Left ventricle myocardium inferior (tissue), 1 donor: ENCODE measurements around the gene KLK15. TPM values are rescaled to one million over a fixed set of nuclear protein-coding genes. Genes with fewer than 3 reads are reported as not detected.

ENCODE experiments used
- DNase-seq: peaks from one replicate; pipeline ENCODE4 v3.0.0-alpha.2; 2020
- H3K27ac ChIP-seq: fragments of 200-600 bp; replicated peaks from 2 replicates; pipeline ENCODE4 v1.8.0; 2021
- H3K27me3 ChIP-seq: fragments of 200-600 bp; 2 replicates; pipeline ENCODE4 v1.8.0; 2021; ENCODE audit warnings: low read depth
- H3K36me3 ChIP-seq: fragments of 200-600 bp; 2 replicates; pipeline ENCODE4 v1.8.0; 2021
- H3K4me1 ChIP-seq: fragments of 200-600 bp; 2 replicates; pipeline ENCODE4 v1.8.0; 2021
- H3K4me3 ChIP-seq: fragments of 200-600 bp; 2 replicates; pipeline ENCODE4 v1.8.0; 2021; ENCODE audit warnings: mild to moderate bottlenecking, moderate library complexity
- H3K9me3 ChIP-seq: fragments of 200-600 bp; replicated peaks from 2 replicates; pipeline ENCODE4 v1.8.0; 2021
- intact Hi-C: fragments of 100-400 bp; cut with micrococcal nuclease; formaldehyde crosslinking; loops from one replicate; pipeline ENCODE4 v1.11.0; 2022
- total RNA-seq: library from RNA; stranded (reverse); fragmentation: NEBNext Ultra II Directional; extraction: Animal tissue kit (Norgen Biotek cat#: 25700); gene quantifications from one replicate; pipeline ENCODE4 v1.2.1, GENCODE V29; 2021
- TF ChIP-seq, protein P1 (sequence below): fragments of 200-600 bp; IDR thresholded peaks from 2 replicates; pipeline ENCODE4 v1.8.0; 2021; ENCODE audit warnings: antibody characterized with exemption, mild to moderate bottlenecking, borderline replicate concordance
- donor health status: DM: no; HTN: yes; CAD: no; lungs with severe emphysema.

The KLK15 gene
- total RNA-seq, 1 donor from 2014 or later: not detected

DNA sequence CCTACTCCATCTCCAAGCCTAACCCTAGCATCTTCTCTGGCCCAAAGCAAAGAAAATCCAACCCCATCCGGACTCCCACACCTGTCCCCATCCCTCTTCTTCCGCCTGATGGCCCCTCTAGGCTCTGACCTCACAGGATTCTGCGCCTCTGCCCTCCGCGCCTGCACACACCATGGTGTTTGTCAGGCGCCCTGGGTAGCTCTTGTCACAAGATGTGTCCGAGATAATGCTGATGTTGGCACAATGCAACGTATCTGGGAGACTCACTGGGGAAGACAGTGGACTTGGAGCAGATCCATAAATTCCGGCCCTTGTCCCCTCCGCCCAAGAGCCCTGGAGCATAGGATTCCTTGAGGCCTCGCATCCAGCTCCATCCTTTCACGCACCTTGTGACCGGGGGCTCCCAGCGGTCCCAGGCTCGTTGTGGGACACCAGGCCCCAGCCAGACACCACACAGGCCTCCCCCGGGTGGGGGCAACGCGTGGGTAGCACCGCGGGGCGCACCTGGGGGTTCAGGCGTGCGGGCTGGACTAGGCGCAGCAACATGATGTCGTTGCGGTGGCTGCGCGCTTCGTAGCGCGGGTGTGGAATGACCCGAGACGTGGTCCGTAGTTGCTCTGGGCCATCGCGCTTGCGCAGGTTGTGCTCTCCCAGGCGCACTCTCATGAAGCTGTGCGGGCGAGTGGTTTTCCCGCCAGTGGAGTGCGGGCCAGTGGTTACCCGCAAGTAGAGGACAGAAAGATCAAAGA, 6.7 kb downstream of the KLK15 start:
- H3K9me3 ChIP-seq: no peaks in the 10 kb centered on the region
- no peak overlapping the region for H3K27ac ChIP-seq
- intact Hi-C loops: no loop called here

GRCh38 chr19:50823389-50824042, 9.9 kb downstream of the KLK15 start, which contains the start of gene KLK1:
Gene KLK1, minus strand, starts transcription at chr19:50823787. Its CDS starts 39 bp downstream, at chr19:50823748.
- intact Hi-C loops: no loop called here
- Histone ChIP-seq H3K4me1 (peaks cover 12% of the 10 kb centered on the region), H3K27me3 (peaks cover 99% of the 10 kb centered on the region), H3K4me3 (no peak within 1 kb of the TSS), H3K9me3 (no peaks in the 10 kb centered on the region), H3K36me3 (no peaks in the 10 kb centered on the region), H3K27ac (no peak within 1 kb of the TSS)
- TF ChIP-seq, protein P1, sequence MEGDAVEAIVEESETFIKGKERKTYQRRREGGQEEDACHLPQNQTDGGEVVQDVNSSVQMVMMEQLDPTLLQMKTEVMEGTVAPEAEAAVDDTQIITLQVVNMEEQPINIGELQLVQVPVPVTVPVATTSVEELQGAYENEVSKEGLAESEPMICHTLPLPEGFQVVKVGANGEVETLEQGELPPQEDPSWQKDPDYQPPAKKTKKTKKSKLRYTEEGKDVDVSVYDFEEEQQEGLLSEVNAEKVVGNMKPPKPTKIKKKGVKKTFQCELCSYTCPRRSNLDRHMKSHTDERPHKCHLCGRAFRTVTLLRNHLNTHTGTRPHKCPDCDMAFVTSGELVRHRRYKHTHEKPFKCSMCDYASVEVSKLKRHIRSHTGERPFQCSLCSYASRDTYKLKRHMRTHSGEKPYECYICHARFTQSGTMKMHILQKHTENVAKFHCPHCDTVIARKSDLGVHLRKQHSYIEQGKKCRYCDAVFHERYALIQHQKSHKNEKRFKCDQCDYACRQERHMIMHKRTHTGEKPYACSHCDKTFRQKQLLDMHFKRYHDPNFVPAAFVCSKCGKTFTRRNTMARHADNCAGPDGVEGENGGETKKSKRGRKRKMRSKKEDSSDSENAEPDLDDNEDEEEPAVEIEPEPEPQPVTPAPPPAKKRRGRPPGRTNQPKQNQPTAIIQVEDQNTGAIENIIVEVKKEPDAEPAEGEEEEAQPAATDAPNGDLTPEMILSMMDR: no peak
- DNase-seq: no peak

More for the DNA sequence above, 6.7 kb downstream of the KLK15 start:
- DNase-seq: no peak
- Histone ChIP-seq H3K36me3 (no peaks in the 10 kb centered on the region), H3K4me1 (no peaks in the 10 kb centered on the region), H3K27me3 (peaks cover 95% of the 10 kb centered on the region), H3K4me3 (no peak overlapping the region)
- TF ChIP-seq, protein P1: no peak

- no peak for DNase-seq
- H3K4me3 ChIP-seq: no peak overlapping the region
- TF ChIP-seq, protein P1: no peak
- H3K4me1 ChIP-seq: peaks cover 19% of the 10 kb centered on the region
- no peaks in the 10 kb centered on the region for H3K36me3 ChIP-seq
- H3K9me3 ChIP-seq: no peaks in the 10 kb centered on the region
- no peak overlapping the region for H3K27ac ChIP-seq
- H3K27me3 ChIP-seq: peaks cover 99% of the 10 kb centered on the region
- intact Hi-C loops: no loop called here
Measured at GRCh38 chr19:50822661-50823208, 10.6 kb downstream of the KLK15 start.

DNA sequence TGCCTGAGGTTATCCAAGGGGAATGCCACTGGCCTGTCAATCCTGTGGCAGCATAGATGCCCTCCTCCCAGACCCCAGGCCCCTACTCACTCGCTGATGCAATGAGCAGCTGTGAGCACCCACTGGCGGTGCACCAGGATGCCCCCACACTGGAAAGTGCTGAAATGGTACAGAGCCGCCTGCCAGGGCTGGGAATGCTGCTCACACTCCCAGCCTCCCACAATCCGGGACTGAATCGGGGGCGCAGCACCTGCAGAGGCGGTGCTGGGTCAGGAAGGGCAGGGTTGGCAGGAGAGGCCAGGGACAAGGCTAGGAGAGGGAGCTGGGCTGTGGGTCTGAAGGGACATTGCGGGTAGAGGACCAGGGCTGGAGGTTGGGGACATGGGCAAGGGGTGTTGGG, 11.8 kb downstream of the KLK15 start:
- Histone ChIP-seq H3K9me3 (no peaks in the 10 kb centered on the region), H3K27ac (no peak overlapping the region), H3K4me3 (no peak overlapping the region), H3K4me1 (peaks cover 19% of the 10 kb centered on the region), H3K36me3 (no peaks in the 10 kb centered on the region), H3K27me3 (peaks cover 99% of the 10 kb centered on the region)
- TF ChIP-seq, protein P1: no peak
- no peak for DNase-seq
- intact Hi-C loops: no loop called here

GRCh38 chr19:50821248-50821612, 12.1 kb downstream of the KLK15 start:
- Histone ChIP-seq H3K4me3 (peak overlapping the region; percentile 39), H3K36me3 (no peaks in the 10 kb centered on the region), H3K4me1 (peaks cover 19% of the 10 kb centered on the region), H3K27me3 (peaks cover 99% of the 10 kb centered on the region), H3K27ac (no peak overlapping the region), H3K9me3 (no peaks in the 10 kb centered on the region)
- intact Hi-C loops: no loop called here
- TF ChIP-seq, protein P1: no peak
- DNase-seq: no peak
